NCI-H2081 treated with DMSO at 0.1 percent for 48 hours (cell line): ENCODE results near the gene TRH.
"Not testable (repeated sequence)": the region's sequence is repeated elsewhere in the genome, so short reads cannot be mapped to it uniquely, and the experiment has no call there.

ENCODE experiments used
- DNase-seq: peaks from one replicate; lab custom pipeline; 2025; lab: John Stamatoyannopoulos, UW

Gene TRH

GRCh38 chr3:130010556-130010955, 36.0 kb downstream of the TRH start:
- DNase-seq: no peak

GRCh38 chr3:130012108-130012507, 37.6 kb downstream of the TRH start:
- not testable (repeated sequence) for DNase-seq

DNA sequence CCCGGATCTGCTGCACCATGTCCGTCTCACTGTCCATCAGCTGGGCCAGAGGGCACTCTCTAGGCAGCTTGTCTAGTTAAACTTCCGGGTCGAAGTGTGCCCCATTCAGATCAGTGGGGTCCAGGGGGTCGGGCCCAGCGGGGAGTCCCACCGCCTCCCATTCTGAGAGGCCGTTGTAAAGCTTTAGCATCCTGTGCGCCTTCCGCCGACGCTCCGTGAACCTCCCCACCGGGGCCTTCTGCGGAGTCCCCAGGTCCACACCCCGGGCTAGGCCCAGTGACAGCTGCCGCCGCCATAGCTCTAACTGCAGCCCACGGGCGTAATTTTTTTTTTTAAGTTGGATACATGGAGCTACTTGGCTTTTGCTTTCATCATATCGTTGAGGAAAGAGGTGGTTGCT, 38.7 kb downstream of the TRH start:
- DNase-seq: not testable (repeated sequence)

DNA sequence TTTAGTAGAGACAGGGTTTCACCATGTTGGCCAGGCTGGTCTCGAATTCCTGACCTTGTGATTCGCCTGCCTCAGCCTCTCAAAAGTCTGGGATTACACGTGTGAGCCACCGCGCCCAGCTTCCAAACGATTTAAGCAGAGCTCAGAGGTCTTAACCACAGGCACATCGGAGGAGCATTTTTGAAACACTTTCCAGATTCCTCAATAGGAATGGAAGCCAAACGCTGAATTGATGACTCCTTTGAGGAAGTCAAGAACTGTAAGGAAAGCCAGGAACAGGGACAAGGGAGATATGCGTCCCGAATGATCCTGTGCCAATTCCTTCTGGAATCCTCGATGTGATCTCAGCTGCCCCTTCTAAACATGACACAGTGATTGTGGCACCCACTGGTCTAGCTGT, 40.0 kb downstream of the TRH start:
- no peak for DNase-seq

DNA sequence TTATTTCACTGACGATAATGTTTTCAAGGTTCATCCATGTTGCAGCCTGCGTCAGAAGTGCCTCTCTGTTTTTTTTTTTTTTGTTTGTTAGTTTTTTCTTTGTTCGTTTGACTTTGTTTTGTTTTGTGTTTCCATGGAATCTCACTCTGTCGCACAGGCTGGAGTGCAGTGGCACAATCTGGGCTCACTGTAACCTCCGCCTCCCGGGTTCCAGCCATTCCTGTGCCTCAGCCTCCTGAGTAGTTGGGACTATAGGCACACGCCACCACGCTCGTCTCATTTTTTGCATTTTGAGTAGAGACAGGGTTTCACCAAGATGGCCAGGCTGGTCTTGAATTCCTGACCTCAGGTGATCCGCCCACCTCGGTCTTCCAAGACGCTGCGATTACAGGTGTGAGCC, 43.1 kb downstream of the TRH start:
- DNase-seq: not testable (repeated sequence)

- not testable (repeated sequence) for DNase-seq
Observed at GRCh38 chr3:130026146-130026829, 51.8 kb downstream of the TRH start.

DNA sequence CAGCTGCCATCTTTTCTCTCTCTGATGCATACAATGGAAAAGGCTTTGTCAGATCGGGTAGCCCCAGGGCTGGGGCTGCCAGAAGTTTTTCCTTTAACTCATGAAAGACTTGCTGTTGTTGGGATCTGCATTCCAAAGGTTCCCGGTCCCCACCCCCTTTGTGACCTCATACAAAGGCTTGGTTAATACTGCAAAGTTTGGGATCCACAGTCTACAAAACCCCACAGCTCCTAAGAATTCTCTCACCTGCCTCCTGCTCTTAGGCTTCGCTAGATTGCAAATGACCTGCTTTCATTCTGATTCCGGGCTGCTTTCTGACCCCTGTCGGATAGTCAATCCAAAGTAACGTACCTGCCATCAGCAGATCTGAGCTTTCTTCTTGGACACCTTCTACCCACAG, 52.9 kb downstream of the TRH start:
- not testable (repeated sequence) for DNase-seq
